ENCODE measurements around the gene BHLHE23.

DNA sequence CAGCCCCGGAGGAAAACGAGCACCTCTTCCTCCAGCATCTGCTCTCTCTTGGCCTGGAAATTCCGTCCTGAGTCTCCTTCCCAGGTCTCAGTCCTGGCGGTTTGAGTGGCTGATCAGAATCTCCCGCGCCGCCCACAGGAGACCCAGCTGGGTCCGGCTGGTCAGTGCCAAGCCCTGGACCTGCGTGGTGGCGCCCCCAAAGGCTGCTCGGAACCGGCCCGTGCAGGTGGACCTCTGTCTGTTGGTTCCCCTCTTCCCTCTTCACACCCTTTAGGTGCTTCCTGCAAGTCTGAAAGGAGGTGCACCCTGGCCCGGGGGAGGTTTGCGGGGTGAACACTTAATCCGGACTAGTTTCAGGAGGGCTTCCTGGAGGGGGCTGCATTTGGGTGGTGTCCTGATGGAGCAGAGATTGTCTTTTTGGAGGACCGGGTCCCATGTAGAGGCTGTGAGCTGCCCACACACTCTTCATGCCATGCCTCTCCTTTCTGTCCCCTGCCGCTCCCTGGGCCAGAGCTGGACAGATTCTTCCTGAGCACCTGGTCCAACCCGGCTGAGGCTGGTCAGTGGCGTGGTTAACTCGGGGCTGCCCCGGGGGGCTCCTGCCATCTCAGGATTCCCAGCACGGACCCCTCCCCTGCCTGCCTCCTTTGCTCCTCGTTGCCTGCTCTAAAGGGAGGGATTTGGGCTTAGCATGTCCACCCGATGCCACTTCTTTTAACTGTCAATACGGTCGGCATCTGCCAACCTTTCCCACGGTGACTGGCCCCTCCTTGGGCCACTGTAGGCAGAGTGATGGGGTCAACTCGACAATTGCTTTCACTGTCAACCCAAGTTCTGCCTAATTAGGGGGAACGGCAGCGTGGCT is 16.5 kb upstream of the BHLHE23 start:
- TF ChIP-seq, protein P1, sequence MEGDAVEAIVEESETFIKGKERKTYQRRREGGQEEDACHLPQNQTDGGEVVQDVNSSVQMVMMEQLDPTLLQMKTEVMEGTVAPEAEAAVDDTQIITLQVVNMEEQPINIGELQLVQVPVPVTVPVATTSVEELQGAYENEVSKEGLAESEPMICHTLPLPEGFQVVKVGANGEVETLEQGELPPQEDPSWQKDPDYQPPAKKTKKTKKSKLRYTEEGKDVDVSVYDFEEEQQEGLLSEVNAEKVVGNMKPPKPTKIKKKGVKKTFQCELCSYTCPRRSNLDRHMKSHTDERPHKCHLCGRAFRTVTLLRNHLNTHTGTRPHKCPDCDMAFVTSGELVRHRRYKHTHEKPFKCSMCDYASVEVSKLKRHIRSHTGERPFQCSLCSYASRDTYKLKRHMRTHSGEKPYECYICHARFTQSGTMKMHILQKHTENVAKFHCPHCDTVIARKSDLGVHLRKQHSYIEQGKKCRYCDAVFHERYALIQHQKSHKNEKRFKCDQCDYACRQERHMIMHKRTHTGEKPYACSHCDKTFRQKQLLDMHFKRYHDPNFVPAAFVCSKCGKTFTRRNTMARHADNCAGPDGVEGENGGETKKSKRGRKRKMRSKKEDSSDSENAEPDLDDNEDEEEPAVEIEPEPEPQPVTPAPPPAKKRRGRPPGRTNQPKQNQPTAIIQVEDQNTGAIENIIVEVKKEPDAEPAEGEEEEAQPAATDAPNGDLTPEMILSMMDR (IDR thresholded peaks at IDR 0.05 in 4 of 5, conservative IDR thresholded peaks at IDR 0.05 in 1 of 5): no peak
- TF ChIP-seq POLR2A (IDR thresholded peaks at IDR 0.05): no peak

All from gastrocnemius medialis (tissue), 4 donors.